Activated CD4-positive, alpha-beta T cell treated with anti-CD3 and anti-CD28 coated beads for 36 hours (primary cell): ENCODE data around the gene RAB31. TPM values are rescaled to one million over a fixed set of nuclear protein-coding genes. Genes with fewer than 3 reads are reported as not detected.
"Not testable (repeated sequence)": the region's sequence is repeated elsewhere in the genome, so short reads cannot be mapped to it uniquely, and the experiment has no call there.

ENCODE experiments used
- ATAC-seq: fragments of 200-7000 bp; cut with Tn5 transposase; one replicate; pipeline ENCODE4 v1.10.0; 2021; ENCODE audit warnings: mild to moderate bottlenecking, moderate library complexity
- CTCF ChIA-PET: fragments of 350-600 bp; sonication (Branson Sonifier 250); formaldehyde crosslinking; loops from one replicate; lab custom pipeline; 2021; ENCODE audit warnings: antibody characterized with exemption; lab: Charles Lee
- POLR2A ChIA-PET: fragments of 350-600 bp; sonication (Branson Sonifier 250); formaldehyde crosslinking; loops from one replicate; lab custom pipeline; 2021; ENCODE audit warnings: antibody characterized with exemption, inconsistent platforms; lab: Charles Lee
- DNase-seq: peaks from one replicate; pipeline ENCODE4 v3.0.0-alpha.2; 2020
- H3K27ac Mint-ChIP-seq: one replicate; pipeline ENCODE4 v1.8.0; 2021; ENCODE audit warnings: mixed read lengths
- H3K27me3 Mint-ChIP-seq: one replicate; pipeline ENCODE4 v1.8.0; 2021; ENCODE audit warnings: mixed read lengths
- H3K36me3 Mint-ChIP-seq: one replicate; pipeline ENCODE4 v1.8.0; 2021; ENCODE audit warnings: low read depth, mixed read lengths
- H3K4me1 Mint-ChIP-seq: one replicate; pipeline ENCODE4 v1.8.0; 2021; ENCODE audit warnings: mixed read lengths
- H3K4me3 Mint-ChIP-seq: one replicate; pipeline ENCODE4 v1.8.0; 2021; ENCODE audit warnings: mild to moderate bottlenecking, moderate library complexity, mixed read lengths
- H3K9me3 Mint-ChIP-seq: one replicate; pipeline ENCODE4 v1.8.0; 2021; ENCODE audit warnings: low read depth, mixed read lengths
- intact Hi-C, 2 experiments: fragments of 100-400 bp; cut with DNase I in 1 of 2; cut with micrococcal nuclease in 1 of 2; formaldehyde crosslinking; loops; one replicate each; pipeline versions ENCODE4 v1.14.2 to v1.15.1; 2022 to 2024; cut with DNase I, micrococcal nuclease
- total RNA-seq, 2 experiments: library from RNA; stranded (reverse); gene quantifications; one replicate each; pipeline ENCODE4 v1.2.3, GENCODE V29; 2021

The RAB31 gene
- total RNA-seq, 2 experiments from 2014 or later = 0.48 to 1.8 TPM

DNA sequence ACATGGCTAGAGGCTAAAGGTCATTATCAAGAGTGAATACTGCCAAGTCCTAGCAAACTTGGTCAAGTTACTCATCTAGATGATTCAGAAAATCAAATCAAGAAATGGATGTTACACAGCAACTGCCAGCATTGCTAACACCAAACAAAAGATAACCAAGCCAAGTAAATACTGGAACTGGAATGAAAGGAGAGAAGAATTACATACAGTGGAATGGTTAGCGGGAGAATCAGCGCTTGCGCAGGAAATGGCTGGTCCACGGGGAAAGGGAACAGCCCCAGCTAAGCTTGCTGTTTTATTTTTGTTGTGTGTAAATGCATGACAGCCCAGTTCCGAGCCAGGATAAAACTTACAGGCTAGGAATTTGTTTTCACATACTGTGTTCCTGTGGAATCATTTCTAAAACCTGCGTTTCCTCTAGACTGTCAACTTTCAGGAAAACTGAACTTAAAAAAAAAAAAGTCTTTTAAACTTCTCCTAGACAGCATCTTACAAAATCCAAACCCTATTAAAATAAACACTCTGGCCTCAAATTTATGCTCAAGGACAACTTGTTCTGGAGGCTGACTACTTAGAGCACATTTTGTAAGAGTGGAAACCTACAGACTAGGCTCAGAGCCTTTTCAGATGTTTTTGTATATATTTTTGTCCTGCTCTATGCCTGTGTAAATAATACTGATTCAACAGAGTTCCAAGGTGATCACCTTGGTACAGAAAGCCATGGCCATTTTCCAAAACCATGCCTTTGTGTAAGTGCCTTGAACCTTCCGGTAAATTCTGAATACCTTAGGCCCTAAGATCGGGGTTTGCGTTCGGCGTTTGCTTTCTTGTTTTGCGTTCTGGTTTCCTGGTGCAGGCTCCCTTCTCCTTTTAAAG lies 146.9 kb downstream of the RAB31 start:
- Mint-ChIP-seq H3K4me1 (no peaks in the 10 kb centered on the region), H3K27me3 (peaks cover 9% of the 10 kb centered on the region), H3K4me3 (no peak overlapping the region), H3K9me3 (no peaks in the 10 kb centered on the region), H3K36me3 (no peaks in the 10 kb centered on the region), H3K27ac (no peak overlapping the region)
- intact Hi-C loops = no loop called here
- ATAC-seq (no peak), DNase-seq (no peak)
- CTCF ChIA-PET = no interaction called here
- POLR2A ChIA-PET = no interaction called here

- H3K9me3 Mint-ChIP-seq = no peaks in the 10 kb centered on the region
- H3K4me3 Mint-ChIP-seq = no peak overlapping the region
- no peak for ATAC-seq
- no peaks in the 10 kb centered on the region for H3K4me1 Mint-ChIP-seq
- no peaks in the 10 kb centered on the region for H3K36me3 Mint-ChIP-seq
- intact Hi-C loops = no loop called here
- no peak for DNase-seq
- ChIA-PET POLR2A (no interaction called here), CTCF (no interaction called here)
- H3K27me3 Mint-ChIP-seq = peaks cover 9% of the 10 kb centered on the region
- no peak overlapping the region for H3K27ac Mint-ChIP-seq
Measured at GRCh38 chr18:9855681-9856080, 147.6 kb downstream of the RAB31 start.

DNA sequence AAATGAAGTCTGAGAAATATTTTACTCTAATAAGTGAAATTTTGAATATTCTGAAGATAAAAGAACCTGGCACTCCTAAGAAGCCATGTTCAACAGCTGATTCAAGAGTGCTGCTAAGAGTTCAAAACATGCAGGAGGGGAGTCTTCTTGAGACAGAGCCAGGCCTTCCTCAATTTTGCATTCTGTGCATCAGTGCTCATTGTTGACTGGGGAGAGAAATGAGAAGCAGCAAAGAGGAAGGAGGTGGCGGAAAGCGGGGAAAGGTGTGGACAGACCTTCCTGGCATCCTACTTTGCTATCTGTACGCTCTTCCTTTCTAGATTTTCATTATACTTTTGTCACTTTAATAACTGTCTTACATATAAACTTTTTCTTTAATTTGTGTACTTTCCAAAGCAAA lies 148.0 kb downstream of the RAB31 start:
- ChIA-PET CTCF (no interaction called here), POLR2A (no interaction called here)
- DNase-seq (no peak), ATAC-seq (no peak)
- Mint-ChIP-seq H3K9me3 (no peaks in the 10 kb centered on the region), H3K4me1 (no peaks in the 10 kb centered on the region), H3K4me3 (no peak overlapping the region), H3K36me3 (no peaks in the 10 kb centered on the region), H3K27ac (no peak overlapping the region), H3K27me3 (peaks cover 9% of the 10 kb centered on the region)
- intact Hi-C loops = no loop called here

GRCh38 chr18:9857479-9857998 lies 149.4 kb downstream of the RAB31 start:
- POLR2A ChIA-PET, H3K4me3 Mint-ChIP-seq, H3K4me1 Mint-ChIP-seq, intact Hi-C loops, DNase-seq, H3K36me3 Mint-ChIP-seq, ATAC-seq, H3K27me3 Mint-ChIP-seq, CTCF ChIA-PET, H3K27ac Mint-ChIP-seq, H3K9me3 Mint-ChIP-seq: not testable (repeated sequence)

DNA sequence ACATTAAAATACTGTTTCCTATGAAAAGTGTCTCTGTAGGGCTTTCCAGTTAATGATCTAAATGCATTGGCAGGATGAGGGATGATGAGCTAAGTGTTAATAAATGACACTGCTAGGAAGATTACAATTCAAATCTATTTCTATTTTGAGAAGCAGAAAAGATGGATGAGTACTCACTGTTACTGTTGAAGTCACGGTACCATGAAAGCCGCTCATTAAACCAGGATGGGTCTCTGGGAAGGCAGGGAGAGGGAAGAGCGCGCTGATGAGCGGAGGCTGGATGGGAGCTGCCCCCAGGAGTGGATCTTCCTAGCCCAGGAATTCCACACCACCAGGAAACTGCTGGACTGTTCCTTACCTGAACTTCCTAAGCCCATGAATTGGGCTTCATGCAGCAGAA lies 150.5 kb downstream of the RAB31 start:
- ChIA-PET CTCF (no interaction called here), POLR2A (no interaction called here)
- intact Hi-C loops = no loop called here
- no peaks in the 10 kb centered on the region for H3K36me3 Mint-ChIP-seq
- peaks cover 6% of the 10 kb centered on the region for H3K4me1 Mint-ChIP-seq
- H3K27ac Mint-ChIP-seq = no peak overlapping the region
- H3K27me3 Mint-ChIP-seq = peaks cover 9% of the 10 kb centered on the region
- DNase-seq = no peak
- H3K4me3 Mint-ChIP-seq = no peak overlapping the region
- no peaks in the 10 kb centered on the region for H3K9me3 Mint-ChIP-seq
- no peak for ATAC-seq

DNA sequence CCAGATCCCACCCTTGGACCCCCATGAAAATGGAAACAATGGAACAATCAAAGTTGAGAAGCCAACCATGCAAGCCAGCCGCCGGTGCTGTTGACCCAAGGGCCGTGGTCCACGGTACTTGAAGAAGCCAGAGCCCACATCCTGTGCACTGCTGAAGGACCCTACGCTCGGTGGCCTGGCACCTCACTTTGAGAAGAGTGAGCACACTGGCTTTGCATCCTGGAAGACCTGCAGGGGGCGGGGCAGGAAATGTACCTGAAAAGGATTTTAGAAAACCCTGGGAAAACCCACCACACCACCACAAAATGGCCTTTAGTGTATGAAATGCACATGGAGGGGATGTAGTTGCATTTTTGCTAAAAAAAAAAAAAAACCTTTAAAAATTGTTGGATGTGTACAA lies 151.1 kb downstream of the RAB31 start:
- POLR2A ChIA-PET = no interaction called here
- DNase-seq = no peak

GRCh38 chr18:9860682-9861081 lies 152.6 kb downstream of the RAB31 start:
- H3K4me1 Mint-ChIP-seq = peaks cover 6% of the 10 kb centered on the region
- intact Hi-C loops = no loop called here
- ChIA-PET CTCF (interaction anchor here (0.6 kb wide), 2 partner anchors 339 to 1209 kb away, joined by 3 read pairs; no protein-coding TSS in a partner anchor), POLR2A (interaction anchor here (0.6 kb wide), 1 partner anchor 53 kb away, joined by 5 read pairs; no protein-coding TSS in a partner anchor)
- H3K4me3 Mint-ChIP-seq = no peak overlapping the region
- no peak overlapping the region for H3K27ac Mint-ChIP-seq
- peaks cover 3% of the 10 kb centered on the region for H3K9me3 Mint-ChIP-seq
- peaks cover 7% of the 10 kb centered on the region for H3K27me3 Mint-ChIP-seq
- DNase-seq (no peak), ATAC-seq (no peak)
- no peaks in the 10 kb centered on the region for H3K36me3 Mint-ChIP-seq

More for the DNA sequence above, 151.1 kb downstream of the RAB31 start:
- H3K27ac Mint-ChIP-seq = no peak overlapping the region
- intact Hi-C loops = no loop called here
- H3K36me3 Mint-ChIP-seq = no peaks in the 10 kb centered on the region
- peaks cover 6% of the 10 kb centered on the region for H3K4me1 Mint-ChIP-seq
- H3K4me3 Mint-ChIP-seq = no peak overlapping the region
- ATAC-seq = no peak
- peaks cover 9% of the 10 kb centered on the region for H3K27me3 Mint-ChIP-seq
- H3K9me3 Mint-ChIP-seq = no peaks in the 10 kb centered on the region
- CTCF ChIA-PET = no interaction called here

DNA sequence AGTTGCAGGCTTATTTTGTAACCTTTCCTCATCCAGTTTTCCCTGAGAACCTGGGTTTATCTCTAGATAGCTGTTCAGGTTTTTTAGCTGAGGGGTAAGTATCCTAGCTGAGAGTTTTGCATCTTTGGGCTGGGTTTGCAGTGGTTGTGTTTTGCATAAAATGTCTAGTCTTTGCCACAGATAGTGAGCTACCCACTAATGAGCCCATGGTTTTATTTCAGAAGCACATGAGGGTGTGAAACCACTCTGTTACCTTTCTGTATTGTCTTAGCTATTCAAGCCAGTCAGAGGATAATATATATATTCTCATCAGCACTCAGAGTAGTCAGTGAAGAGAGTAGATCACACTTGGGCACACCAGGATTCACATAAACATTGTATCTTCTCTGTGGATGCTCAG lies 153.1 kb downstream of the RAB31 start:
- POLR2A ChIA-PET = interaction anchor here (0.6 to 1.5 kb wide), 2 partner anchors 16 to 52 kb away, joined by 5 to 7 read pairs; no protein-coding TSS in a partner anchor

DNA sequence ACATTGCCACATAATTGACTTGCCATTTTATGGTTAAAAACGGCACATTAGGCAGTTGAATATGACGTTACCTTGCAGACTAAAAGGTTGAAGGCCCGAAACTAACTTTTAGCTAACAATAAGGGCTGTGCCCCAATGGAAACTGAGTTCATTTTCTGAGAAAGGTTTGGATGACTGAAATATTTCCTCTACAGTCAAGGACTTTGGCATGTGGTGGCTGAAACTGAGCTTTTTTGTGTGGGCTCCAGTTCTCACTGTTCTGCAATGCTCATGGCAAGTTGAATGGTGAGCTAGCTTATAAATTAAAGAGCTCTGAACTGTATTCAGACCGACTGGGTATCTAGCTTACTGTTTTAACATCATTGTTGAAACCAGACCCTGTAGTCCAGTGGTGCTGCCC lies 153.8 kb downstream of the RAB31 start:
- Mint-ChIP-seq H3K27ac (no peak overlapping the region), H3K4me1 (peaks cover 6% of the 10 kb centered on the region), H3K4me3 (no peak overlapping the region), H3K9me3 (peaks cover 11% of the 10 kb centered on the region), H3K27me3 (peaks cover 7% of the 10 kb centered on the region), H3K36me3 (no peaks in the 10 kb centered on the region)
- ATAC-seq = peak; percentile 86
- CTCF ChIA-PET = interaction anchor here (1.3 kb wide), 1 partner anchor 15 kb away, joined by 3 read pairs; no protein-coding TSS in a partner anchor
- POLR2A ChIA-PET = interaction anchor here (1.5 kb wide), 1 partner anchor 15 kb away, joined by 7 read pairs; no protein-coding TSS in a partner anchor
- peak; percentile 58 for DNase-seq
- intact Hi-C loops = no loop called here

More for the DNA sequence above, 153.1 kb downstream of the RAB31 start:
- peaks cover 8% of the 10 kb centered on the region for H3K9me3 Mint-ChIP-seq
- no peak overlapping the region for H3K27ac Mint-ChIP-seq
- ATAC-seq (peak; percentile 19), DNase-seq (no peak)
- H3K36me3 Mint-ChIP-seq = no peaks in the 10 kb centered on the region
- peaks cover 6% of the 10 kb centered on the region for H3K4me1 Mint-ChIP-seq
- peaks cover 6% of the 10 kb centered on the region for H3K27me3 Mint-ChIP-seq
- CTCF ChIA-PET = interaction anchor here (0.6 to 1.3 kb wide), 3 partner anchors 16 to 1210 kb away, joined by 3 read pairs; no protein-coding TSS in a partner anchor
- H3K4me3 Mint-ChIP-seq = no peak overlapping the region
- intact Hi-C loops = no loop called here

GRCh38 chr18:9862686-9863085 lies 154.6 kb downstream of the RAB31 start:
- CTCF ChIA-PET = no interaction called here
- intact Hi-C loops = no loop called here
- Mint-ChIP-seq H3K9me3 (peaks cover 13% of the 10 kb centered on the region), H3K36me3 (no peaks in the 10 kb centered on the region), H3K27me3 (peaks cover 7% of the 10 kb centered on the region), H3K4me3 (no peak overlapping the region), H3K4me1 (peaks cover 6% of the 10 kb centered on the region), H3K27ac (no peak overlapping the region)
- POLR2A ChIA-PET = interaction anchor here (1.5 kb wide), 1 partner anchor 14 kb away, joined by 7 read pairs; no protein-coding TSS in a partner anchor
- ATAC-seq = no peak
- no peak for DNase-seq

GRCh38 chr18:9863282-9863681 lies 155.2 kb downstream of the RAB31 start:
- H3K27ac Mint-ChIP-seq = no peak overlapping the region
- H3K27me3 Mint-ChIP-seq = peaks cover 7% of the 10 kb centered on the region
- H3K36me3 Mint-ChIP-seq = no peaks in the 10 kb centered on the region
- peaks cover 13% of the 10 kb centered on the region for H3K9me3 Mint-ChIP-seq
- ChIA-PET POLR2A (no interaction called here), CTCF (interaction anchor here (0.8 kb wide), 1 partner anchor 15 kb away, joined by 3 read pairs; no protein-coding TSS in a partner anchor)
- H3K4me3 Mint-ChIP-seq = no peak overlapping the region
- intact Hi-C loops = no loop called here
- peaks cover 6% of the 10 kb centered on the region for H3K4me1 Mint-ChIP-seq
- ATAC-seq (no peak), DNase-seq (no peak)
